ENCODE results near the gene UNC13C.

UNC13C gene

DNA sequence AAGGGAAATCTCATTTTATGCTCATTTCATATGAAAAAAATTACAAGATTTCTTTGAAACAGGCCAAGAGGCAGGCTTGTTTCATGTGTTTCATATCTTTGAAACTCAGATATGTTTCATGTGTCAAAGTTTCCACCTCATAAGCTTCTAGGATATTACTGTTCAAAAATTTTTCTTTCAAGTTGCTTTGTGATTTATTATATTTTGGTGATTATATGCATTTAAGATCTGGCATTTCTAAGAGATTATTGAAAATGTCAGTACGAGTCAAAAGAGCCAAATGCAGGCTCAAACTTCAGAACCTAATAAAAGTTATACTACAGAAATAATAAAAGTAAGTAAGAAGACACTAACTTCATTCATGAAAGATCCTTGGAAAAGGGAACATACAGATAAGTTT lies 590.1 kb downstream of the UNC13C start:
- H3K27ac ChIP-seq (ENCODE audit: extremely low read depth, low read depth, low read length): no peak overlapping the region
- no peaks in the 10 kb centered on the region for H3K4me1 ChIP-seq (ENCODE audit: control insufficient read depth, insufficient read depth, low read length)
- TF ChIP-seq ZNF426 (tag by site-specific recombination; IDR thresholded peaks at IDR 0.05) (no peak), ZNF792 (tag by site-specific recombination; IDR thresholded peaks at IDR 0.05) (no peak), ZNF777 (tag by site-specific recombination; IDR thresholded peaks at IDR 0.05; ENCODE audit: borderline replicate concordance) (no peak), KLF8 (tag by site-specific recombination; IDR thresholded peaks at IDR 0.05) (no peak), ZNF416 (tag by site-specific recombination; IDR thresholded peaks at IDR 0.05) (no peak), YY2 (tag by site-specific recombination; IDR thresholded peaks at IDR 0.05) (no peak), OSR2 (tag by site-specific recombination; IDR thresholded peaks at IDR 0.05) (no peak), ZNF239 (tag by site-specific recombination; IDR thresholded peaks at IDR 0.05) (no peak), RBAK (tag by site-specific recombination; IDR thresholded peaks at IDR 0.05) (no peak), SALL2 (tag by site-specific recombination; IDR thresholded peaks at IDR 0.05; ENCODE audit: borderline replicate concordance) (no peak)
- TF ChIP-seq, protein P1, sequence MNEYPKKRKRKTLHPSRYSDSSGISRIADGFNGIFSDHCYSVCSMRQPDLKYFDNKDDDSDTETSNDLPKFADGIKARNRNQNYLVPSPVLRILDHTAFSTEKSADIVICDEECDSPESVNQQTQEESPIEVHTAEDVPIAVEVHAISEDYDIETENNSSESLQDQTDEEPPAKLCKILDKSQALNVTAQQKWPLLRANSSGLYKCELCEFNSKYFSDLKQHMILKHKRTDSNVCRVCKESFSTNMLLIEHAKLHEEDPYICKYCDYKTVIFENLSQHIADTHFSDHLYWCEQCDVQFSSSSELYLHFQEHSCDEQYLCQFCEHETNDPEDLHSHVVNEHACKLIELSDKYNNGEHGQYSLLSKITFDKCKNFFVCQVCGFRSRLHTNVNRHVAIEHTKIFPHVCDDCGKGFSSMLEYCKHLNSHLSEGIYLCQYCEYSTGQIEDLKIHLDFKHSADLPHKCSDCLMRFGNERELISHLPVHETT (tag by site-specific recombination; IDR thresholded peaks at IDR 0.05): no peak
- TF ChIP-seq, protein P2, sequence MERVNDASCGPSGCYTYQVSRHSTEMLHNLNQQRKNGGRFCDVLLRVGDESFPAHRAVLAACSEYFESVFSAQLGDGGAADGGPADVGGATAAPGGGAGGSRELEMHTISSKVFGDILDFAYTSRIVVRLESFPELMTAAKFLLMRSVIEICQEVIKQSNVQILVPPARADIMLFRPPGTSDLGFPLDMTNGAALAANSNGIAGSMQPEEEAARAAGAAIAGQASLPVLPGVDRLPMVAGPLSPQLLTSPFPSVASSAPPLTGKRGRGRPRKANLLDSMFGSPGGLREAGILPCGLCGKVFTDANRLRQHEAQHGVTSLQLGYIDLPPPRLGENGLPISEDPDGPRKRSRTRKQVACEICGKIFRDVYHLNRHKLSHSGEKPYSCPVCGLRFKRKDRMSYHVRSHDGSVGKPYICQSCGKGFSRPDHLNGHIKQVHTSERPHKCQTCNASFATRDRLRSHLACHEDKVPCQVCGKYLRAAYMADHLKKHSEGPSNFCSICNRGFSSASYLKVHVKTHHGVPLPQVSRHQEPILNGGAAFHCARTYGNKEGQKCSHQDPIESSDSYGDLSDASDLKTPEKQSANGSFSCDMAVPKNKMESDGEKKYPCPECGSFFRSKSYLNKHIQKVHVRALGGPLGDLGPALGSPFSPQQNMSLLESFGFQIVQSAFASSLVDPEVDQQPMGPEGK (tag by site-specific recombination; IDR thresholded peaks at IDR 0.05): no peak
- TF ChIP-seq, protein P3, sequence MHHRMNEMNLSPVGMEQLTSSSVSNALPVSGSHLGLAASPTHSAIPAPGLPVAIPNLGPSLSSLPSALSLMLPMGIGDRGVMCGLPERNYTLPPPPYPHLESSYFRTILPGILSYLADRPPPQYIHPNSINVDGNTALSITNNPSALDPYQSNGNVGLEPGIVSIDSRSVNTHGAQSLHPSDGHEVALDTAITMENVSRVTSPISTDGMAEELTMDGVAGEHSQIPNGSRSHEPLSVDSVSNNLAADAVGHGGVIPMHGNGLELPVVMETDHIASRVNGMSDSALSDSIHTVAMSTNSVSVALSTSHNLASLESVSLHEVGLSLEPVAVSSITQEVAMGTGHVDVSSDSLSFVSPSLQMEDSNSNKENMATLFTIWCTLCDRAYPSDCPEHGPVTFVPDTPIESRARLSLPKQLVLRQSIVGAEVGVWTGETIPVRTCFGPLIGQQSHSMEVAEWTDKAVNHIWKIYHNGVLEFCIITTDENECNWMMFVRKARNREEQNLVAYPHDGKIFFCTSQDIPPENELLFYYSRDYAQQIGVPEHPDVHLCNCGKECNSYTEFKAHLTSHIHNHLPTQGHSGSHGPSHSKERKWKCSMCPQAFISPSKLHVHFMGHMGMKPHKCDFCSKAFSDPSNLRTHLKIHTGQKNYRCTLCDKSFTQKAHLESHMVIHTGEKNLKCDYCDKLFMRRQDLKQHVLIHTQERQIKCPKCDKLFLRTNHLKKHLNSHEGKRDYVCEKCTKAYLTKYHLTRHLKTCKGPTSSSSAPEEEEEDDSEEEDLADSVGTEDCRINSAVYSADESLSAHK (tag by site-specific recombination; IDR thresholded peaks at IDR 0.05): no peak
- POLR2A ChIA-PET: no interaction called here
- H3K9me3 ChIP-seq (ENCODE audit: control insufficient read depth, insufficient read depth, low read depth, low read length): no peaks in the 10 kb centered on the region
- CTCF ChIA-PET: no interaction called here
- no peaks in the 10 kb centered on the region for H3K36me3 ChIP-seq (ENCODE audit: control insufficient read depth in 2 of 2, insufficient read depth in 1 of 2, low read length in 2 of 2)
- H3K4me3 ChIP-seq (ENCODE audit: low read depth, low read length): no peak overlapping the region

GRCh38 chr15:54571576-54571975 lies 593.3 kb downstream of the UNC13C start:
- no peaks in the 10 kb centered on the region for H3K36me3 ChIP-seq (ENCODE audit: control insufficient read depth in 2 of 2, insufficient read depth in 1 of 2, low read length in 2 of 2)
- H3K4me3 ChIP-seq (ENCODE audit: low read depth, low read length): no peak overlapping the region
- TF ChIP-seq ZNF184 (tag by site-specific recombination; IDR thresholded peaks at IDR 0.05): no peak
- no peak for TF ChIP-seq YY1 (tag by site-specific recombination; IDR thresholded peaks at IDR 0.05)
- TF ChIP-seq SP3 (tag by site-specific recombination; IDR thresholded peaks at IDR 0.05): no peak
- TF ChIP-seq ZNF558 (tag by site-specific recombination; IDR thresholded peaks at IDR 0.05): no peak
- TF ChIP-seq ZNF398 (tag by site-specific recombination; IDR thresholded peaks at IDR 0.05): no peak
- TF ChIP-seq TCF7L2 (IDR thresholded peaks at IDR 0.05; ENCODE audit: borderline replicate concordance, low read depth, low read length): no peak
- no peak for TF ChIP-seq ZNF133 (tag by site-specific recombination; IDR thresholded peaks at IDR 0.05)
- no peak for TF ChIP-seq ZFP69B (tag by site-specific recombination; IDR thresholded peaks at IDR 0.05)
- TF ChIP-seq, protein P4, sequence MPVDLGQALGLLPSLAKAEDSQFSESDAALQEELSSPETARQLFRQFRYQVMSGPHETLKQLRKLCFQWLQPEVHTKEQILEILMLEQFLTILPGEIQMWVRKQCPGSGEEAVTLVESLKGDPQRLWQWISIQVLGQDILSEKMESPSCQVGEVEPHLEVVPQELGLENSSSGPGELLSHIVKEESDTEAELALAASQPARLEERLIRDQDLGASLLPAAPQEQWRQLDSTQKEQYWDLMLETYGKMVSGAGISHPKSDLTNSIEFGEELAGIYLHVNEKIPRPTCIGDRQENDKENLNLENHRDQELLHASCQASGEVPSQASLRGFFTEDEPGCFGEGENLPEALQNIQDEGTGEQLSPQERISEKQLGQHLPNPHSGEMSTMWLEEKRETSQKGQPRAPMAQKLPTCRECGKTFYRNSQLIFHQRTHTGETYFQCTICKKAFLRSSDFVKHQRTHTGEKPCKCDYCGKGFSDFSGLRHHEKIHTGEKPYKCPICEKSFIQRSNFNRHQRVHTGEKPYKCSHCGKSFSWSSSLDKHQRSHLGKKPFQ (tag by site-specific recombination; IDR thresholded peaks at IDR 0.05): no peak
- TF ChIP-seq, protein P3 (tag by site-specific recombination; IDR thresholded peaks at IDR 0.05): no peak
- H3K27ac ChIP-seq (ENCODE audit: extremely low read depth, low read depth, low read length): no peak overlapping the region
- POLR2A ChIA-PET: no interaction called here
- no peaks in the 10 kb centered on the region for H3K4me1 ChIP-seq (ENCODE audit: control insufficient read depth, insufficient read depth, low read length)
- H3K9me3 ChIP-seq (ENCODE audit: control insufficient read depth, insufficient read depth, low read depth, low read length): no peaks in the 10 kb centered on the region
- CTCF ChIA-PET: no interaction called here

All from HEK293 (cell line).